Effector CD4-positive, alpha-beta T cell (primary cell): Measurements from ENCODE around the gene TRIM66.

ENCODE experiments used
- DNase-seq: peaks from one replicate; pipeline ENCODE4 v3.0.0-alpha.2; 2020

Gene TRIM66

GRCh38 chr11:8603696-8604077 lies 78.8 kb downstream of the TRIM66 start:
- DNase-seq, result no peak

GRCh38 chr11:8601376-8602133 lies 80.9 kb downstream of the TRIM66 start:
- DNase-seq, result no peak

- DNase-seq, result no peak
Observed at GRCh38 chr11:8598506-8598905, 84.0 kb downstream of the TRIM66 start.

GRCh38 chr11:8597182-8597581 lies 85.3 kb downstream of the TRIM66 start:
- no peak for DNase-seq

- DNase-seq, result no peak
Observed at GRCh38 chr11:8596504-8597046, 85.9 kb downstream of the TRIM66 start.

GRCh38 chr11:8593935-8594909 lies 88.2 kb downstream of the TRIM66 start, which contains the start of gene STK33:
Gene STK33 (minus strand): TSS chr11:8594228. CDS start chr11:8474905, 119,323 bp downstream.
- no peak for DNase-seq

- no peak for DNase-seq
Observed at GRCh38 chr11:8593455-8593854, 89.0 kb downstream of the TRIM66 start.

- DNase-seq, result no peak
Observed at GRCh38 chr11:8587915-8588314, 94.5 kb downstream of the TRIM66 start.

- no peak for DNase-seq
Observed at GRCh38 chr11:8586805-8587204, 95.7 kb downstream of the TRIM66 start.

- DNase-seq, result no peak
Observed at GRCh38 chr11:8586184-8586583, 96.3 kb downstream of the TRIM66 start.

- no peak for DNase-seq
Observed at GRCh38 chr11:8584511-8584910, 98.0 kb downstream of the TRIM66 start.

GRCh38 chr11:8584082-8584481 lies 98.4 kb downstream of the TRIM66 start:
- no peak for DNase-seq

GRCh38 chr11:8581300-8581699 lies 101.2 kb downstream of the TRIM66 start:
- DNase-seq, result no peak

GRCh38 chr11:8577791-8578581 lies 104.5 kb downstream of the TRIM66 start:
- no peak for DNase-seq

- DNase-seq, result no peak
Observed at GRCh38 chr11:8574798-8575197, 107.7 kb downstream of the TRIM66 start.

- DNase-seq, result no peak
Observed at GRCh38 chr11:8573777-8574176, 108.7 kb downstream of the TRIM66 start.

- DNase-seq, result no peak
Observed at GRCh38 chr11:8567602-8568198, 114.8 kb downstream of the TRIM66 start.

GRCh38 chr11:8566613-8567210 lies 115.8 kb downstream of the TRIM66 start:
- DNase-seq, result no peak

GRCh38 chr11:8564526-8564925 lies 117.9 kb downstream of the TRIM66 start:
- DNase-seq, result no peak
